GM19238 (cell line): Measurements from ENCODE around the gene CAP2.
"Not testable (repeated sequence)": the region's sequence is repeated elsewhere in the genome, so short reads cannot be mapped to it uniquely, and the experiment has no call there.

Experiments
- DNase-seq: peaks from one replicate; pipeline ENCODE4 v3.0.0; 2011; ENCODE audit warnings: low spot score; ENCODE audit not compliant: insufficient read length

CAP2 gene

GRCh38 chr6:17501442-17501841 lies 108.0 kb downstream of the CAP2 start:
- DNase-seq = no peak

GRCh38 chr6:17501982-17502704 lies 108.7 kb downstream of the CAP2 start:
- no peak for DNase-seq

GRCh38 chr6:17503051-17503450 lies 109.7 kb downstream of the CAP2 start:
- DNase-seq = no peak

- DNase-seq = no peak
Measured at GRCh38 chr6:17504005-17504404, 110.6 kb downstream of the CAP2 start.

- no peak for DNase-seq
Measured at GRCh38 chr6:17505062-17505476, 111.7 kb downstream of the CAP2 start.

GRCh38 chr6:17505767-17506280 lies 112.4 kb downstream of the CAP2 start:
- DNase-seq = no peak

GRCh38 chr6:17506531-17506930 lies 113.1 kb downstream of the CAP2 start:
- DNase-seq = no peak

GRCh38 chr6:17506962-17507361 lies 113.6 kb downstream of the CAP2 start:
- no peak for DNase-seq

GRCh38 chr6:17511084-17511483 lies 117.7 kb downstream of the CAP2 start:
- no peak for DNase-seq

GRCh38 chr6:17511580-17511979 lies 118.2 kb downstream of the CAP2 start:
- no peak for DNase-seq

GRCh38 chr6:17519120-17519519 lies 125.7 kb downstream of the CAP2 start:
- no peak for DNase-seq

- DNase-seq = no peak
Measured at GRCh38 chr6:17525637-17526036, 132.2 kb downstream of the CAP2 start.

- no peak for DNase-seq
Measured at GRCh38 chr6:17527076-17527475, 133.7 kb downstream of the CAP2 start.

GRCh38 chr6:17530321-17530835 lies 137.0 kb downstream of the CAP2 start:
- no peak for DNase-seq

GRCh38 chr6:17536586-17536985 lies 143.2 kb downstream of the CAP2 start:
- no peak for DNase-seq

- DNase-seq = no peak
Measured at GRCh38 chr6:17542243-17542642, 148.8 kb downstream of the CAP2 start.

- not testable (repeated sequence) for DNase-seq
Measured at GRCh38 chr6:17545681-17546080, 152.3 kb downstream of the CAP2 start.

GRCh38 chr6:17551383-17551958 lies 158.1 kb downstream of the CAP2 start:
- no peak for DNase-seq

- no peak for DNase-seq
Measured at GRCh38 chr6:17552861-17553260, 159.5 kb downstream of the CAP2 start.

- no peak for DNase-seq
Measured at GRCh38 chr6:17556014-17556413, 162.6 kb downstream of the CAP2 start.

GRCh38 chr6:17562636-17563035 lies 169.2 kb downstream of the CAP2 start:
- DNase-seq = no peak

- no peak for DNase-seq
Measured at GRCh38 chr6:17565399-17565798, 172.0 kb downstream of the CAP2 start.
